ENCODE results near the gene KLB. TPM values are rescaled to one million over a fixed set of nuclear protein-coding genes. Genes with fewer than 3 reads are reported as not detected.
A peak's percentile ranks its signal among the peaks of the same experiment; 100 is the strongest.
"Not testable (repeated sequence)": the region's sequence is repeated elsewhere in the genome, so short reads cannot be mapped to it uniquely, and the experiment has no call there.

Gene KLB
- total RNA-seq, 2 donors from 2014 or later: 0.23 to 0.34 TPM

DNA sequence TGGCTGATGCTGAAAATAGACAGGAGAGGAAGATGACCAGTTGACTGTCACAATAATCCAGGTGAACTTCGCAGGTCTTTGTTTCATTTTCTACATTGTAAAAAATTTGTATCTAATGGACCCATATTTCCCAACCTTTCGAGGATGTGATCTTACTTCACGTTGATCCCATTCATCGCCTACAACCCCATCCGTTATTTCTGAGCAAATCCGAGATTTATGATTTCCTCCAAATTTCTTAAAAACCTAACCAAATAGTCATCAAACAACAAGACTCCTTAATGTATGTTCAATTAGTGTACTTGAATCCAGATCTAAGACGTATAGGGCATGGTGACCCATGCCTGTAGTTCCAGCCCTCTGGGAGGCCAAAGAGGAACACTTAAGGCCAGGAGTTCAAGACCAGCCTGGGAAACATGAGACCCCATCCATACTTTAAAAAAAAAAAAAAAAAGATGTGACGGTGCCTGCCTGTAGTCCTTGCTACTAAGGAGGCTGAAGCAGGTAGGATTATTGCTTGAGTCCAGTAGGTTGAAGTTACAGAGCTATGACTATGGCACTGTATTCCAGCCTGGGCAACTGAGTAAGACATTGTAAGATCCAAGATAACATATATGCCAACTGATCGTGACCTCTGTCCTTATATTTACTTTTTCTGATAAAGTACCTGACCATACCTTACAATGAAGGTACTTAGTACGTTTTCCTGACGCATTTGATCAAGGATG lies 46.3 kb downstream of the KLB start:
- Histone ChIP-seq H3K36me3 (peaks cover 5 to 10% of the 10 kb centered on the region in 2 donors), H3K9me3 (no peaks in the 10 kb centered on the region), H3K4me3 (no peak overlapping the region), H3K27me3 (replicated peaks; ENCODE audit: insufficient read depth) (no peaks in the 10 kb centered on the region), H3K27ac (no peak overlapping the region), H3K4me1 (replicated peaks) (peaks cover 6% of the 10 kb centered on the region)
- TF ChIP-seq POLR2AphosphoS5 (IDR thresholded peaks at IDR 0.05): no peak
- no peak for TF ChIP-seq POLR2A (IDR thresholded peaks at IDR 0.05)
- TF ChIP-seq, protein P1, sequence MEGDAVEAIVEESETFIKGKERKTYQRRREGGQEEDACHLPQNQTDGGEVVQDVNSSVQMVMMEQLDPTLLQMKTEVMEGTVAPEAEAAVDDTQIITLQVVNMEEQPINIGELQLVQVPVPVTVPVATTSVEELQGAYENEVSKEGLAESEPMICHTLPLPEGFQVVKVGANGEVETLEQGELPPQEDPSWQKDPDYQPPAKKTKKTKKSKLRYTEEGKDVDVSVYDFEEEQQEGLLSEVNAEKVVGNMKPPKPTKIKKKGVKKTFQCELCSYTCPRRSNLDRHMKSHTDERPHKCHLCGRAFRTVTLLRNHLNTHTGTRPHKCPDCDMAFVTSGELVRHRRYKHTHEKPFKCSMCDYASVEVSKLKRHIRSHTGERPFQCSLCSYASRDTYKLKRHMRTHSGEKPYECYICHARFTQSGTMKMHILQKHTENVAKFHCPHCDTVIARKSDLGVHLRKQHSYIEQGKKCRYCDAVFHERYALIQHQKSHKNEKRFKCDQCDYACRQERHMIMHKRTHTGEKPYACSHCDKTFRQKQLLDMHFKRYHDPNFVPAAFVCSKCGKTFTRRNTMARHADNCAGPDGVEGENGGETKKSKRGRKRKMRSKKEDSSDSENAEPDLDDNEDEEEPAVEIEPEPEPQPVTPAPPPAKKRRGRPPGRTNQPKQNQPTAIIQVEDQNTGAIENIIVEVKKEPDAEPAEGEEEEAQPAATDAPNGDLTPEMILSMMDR (IDR thresholded peaks at IDR 0.05): no peak
- WGBS: 85% methylated on average over 11 of the region's 11 CpGs
- intact Hi-C loops (cut with DNase I): loop anchor here (10.0 kb wide), 1 partner anchor 88 kb away; the partner anchor contains the start of gene RFC1
- no peak for DNase-seq (ENCODE audit: low spot score)

DNA sequence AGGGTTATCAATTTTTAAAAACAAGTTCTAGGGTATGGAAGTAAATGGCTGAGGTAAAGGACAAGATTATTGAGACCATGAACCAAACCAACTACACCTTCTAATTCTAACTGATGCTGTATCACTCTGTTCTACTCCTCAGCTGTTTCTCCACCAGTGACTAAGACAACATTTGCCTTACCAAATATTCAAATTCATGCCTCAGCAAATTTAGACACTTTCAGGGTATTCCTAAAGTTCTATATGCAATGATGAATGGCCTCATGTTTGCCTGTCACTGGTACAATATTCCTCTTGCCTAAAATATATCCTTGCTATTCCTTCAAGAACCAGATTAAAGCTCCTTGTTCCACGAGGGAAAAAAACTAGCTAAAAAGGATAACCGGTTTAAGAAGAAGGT lies 47.0 kb downstream of the KLB start:
- H3K27me3 ChIP-seq (replicated peaks; ENCODE audit: insufficient read depth): no peaks in the 10 kb centered on the region
- H3K27ac ChIP-seq: no peak overlapping the region
- peaks cover 6% of the 10 kb centered on the region for H3K4me1 ChIP-seq (replicated peaks)
- intact Hi-C loops (cut with DNase I): loop anchor here (10.0 kb wide), 1 partner anchor 89 kb away; the partner anchor contains the start of gene RFC1
- no peaks in the 10 kb centered on the region for H3K9me3 ChIP-seq
- no peak for DNase-seq (ENCODE audit: low spot score)
- no peak overlapping the region for H3K4me3 ChIP-seq
- TF ChIP-seq POLR2A (IDR thresholded peaks at IDR 0.05): no peak
- no peak for TF ChIP-seq POLR2AphosphoS5 (IDR thresholded peaks at IDR 0.05)
- TF ChIP-seq, protein P1 (IDR thresholded peaks at IDR 0.05): no peak
- H3K36me3 ChIP-seq: peaks cover 5 to 10% of the 10 kb centered on the region in 2 donors
- 76% methylated on average over 2 of the region's 2 CpGs for WGBS

DNA sequence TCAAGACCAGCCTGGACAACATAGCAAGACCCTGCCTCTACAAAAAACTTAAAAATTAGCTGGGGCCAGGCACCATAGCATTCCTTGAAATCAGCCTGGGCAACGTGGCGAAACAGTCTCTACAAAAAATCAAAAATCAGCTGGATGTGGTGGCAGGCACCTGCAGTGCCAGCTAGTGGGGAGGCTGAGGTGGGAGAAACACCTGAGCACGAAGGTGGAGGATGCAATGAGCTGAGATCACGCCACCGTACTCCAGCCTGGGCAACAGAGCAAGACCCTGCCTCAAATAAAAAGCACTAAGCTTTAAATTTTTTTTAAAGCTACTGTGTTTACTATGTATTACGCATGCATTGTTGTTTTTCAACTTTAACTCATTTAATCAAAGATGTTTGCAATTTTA lies 48.8 kb downstream of the KLB start:
- 94% methylated on average over 6 of the region's 6 CpGs for WGBS
- peaks cover 5 to 10% of the 10 kb centered on the region in 2 donors for H3K36me3 ChIP-seq
- H3K27ac ChIP-seq: no peak overlapping the region
- peaks cover 6% of the 10 kb centered on the region for H3K4me1 ChIP-seq (replicated peaks)
- no peaks in the 10 kb centered on the region for H3K9me3 ChIP-seq
- intact Hi-C loops (cut with DNase I): loop anchor here (5.0 to 10.0 kb wide), 2 partner anchors 91 to 602 kb away; partner anchors contain the start of genes N4BP2 and RFC1
- H3K4me3 ChIP-seq: no peak overlapping the region
- H3K27me3 ChIP-seq (replicated peaks; ENCODE audit: insufficient read depth): no peaks in the 10 kb centered on the region
- TF ChIP-seq, protein P1 (IDR thresholded peaks at IDR 0.05): no peak
- TF ChIP-seq POLR2A (IDR thresholded peaks at IDR 0.05) (no peak), POLR2AphosphoS5 (IDR thresholded peaks at IDR 0.05) (no peak)
- no peak for DNase-seq (ENCODE audit: low spot score)

DNA sequence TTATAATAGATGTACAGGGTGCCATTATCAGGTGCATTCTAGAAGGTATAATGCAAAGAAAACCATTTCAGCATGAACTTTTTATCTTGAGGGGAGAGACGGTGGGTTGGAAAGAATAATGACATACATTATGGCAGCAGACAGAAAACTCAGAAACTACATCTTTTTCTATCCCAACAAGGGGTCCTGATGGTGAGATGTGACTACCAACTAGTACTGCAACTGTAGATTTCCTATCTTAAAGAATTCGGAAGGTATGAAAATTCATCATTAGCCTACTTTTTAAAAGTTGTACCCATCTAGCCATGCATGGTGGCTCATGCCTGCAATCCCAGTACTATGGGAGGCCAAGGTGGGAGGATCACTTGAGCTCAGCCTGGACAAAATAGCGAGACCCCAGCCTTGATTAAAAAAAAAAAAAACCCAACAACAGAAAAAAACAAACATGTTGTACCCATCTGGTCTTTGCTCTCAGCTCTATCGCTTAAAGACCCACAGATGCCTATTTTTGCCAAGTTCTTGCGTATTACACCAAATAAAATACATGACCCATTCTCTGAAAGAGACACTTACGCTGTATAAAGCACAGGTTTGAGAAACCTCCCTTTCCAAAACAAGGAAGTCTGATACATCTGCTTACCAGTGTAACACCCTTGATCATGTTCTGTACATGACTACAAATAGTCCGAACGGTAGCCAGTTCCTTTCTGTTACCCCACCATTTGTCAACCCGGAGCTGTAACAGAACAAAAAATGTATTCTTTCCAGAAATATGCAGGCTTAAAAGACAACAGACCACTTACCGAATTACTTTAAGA lies 50.4 kb downstream of the KLB start:
- H3K4me1 ChIP-seq (replicated peaks): peaks cover 6% of the 10 kb centered on the region
- 70% methylated on average over 10 of the region's 10 CpGs for WGBS
- intact Hi-C loops (cut with DNase I): loop anchor here (5.0 to 10.0 kb wide), 2 partner anchors 92 to 600 kb away; partner anchors contain the start of genes N4BP2 and RFC1
- no peaks in the 10 kb centered on the region for H3K9me3 ChIP-seq
- peak overlapping the region in 1 of 2 donors; percentile 92 for H3K27ac ChIP-seq
- H3K36me3 ChIP-seq: peaks cover 5 to 10% of the 10 kb centered on the region in 2 donors
- DNase-seq (ENCODE audit: low spot score): no peak
- TF ChIP-seq, protein P1 (IDR thresholded peaks at IDR 0.05): no peak
- no peak for TF ChIP-seq POLR2AphosphoS5 (IDR thresholded peaks at IDR 0.05)
- no peak for TF ChIP-seq POLR2A (IDR thresholded peaks at IDR 0.05)
- peak overlapping the region; percentile 68 to 75 for H3K4me3 ChIP-seq
- H3K27me3 ChIP-seq (replicated peaks; ENCODE audit: insufficient read depth): no peaks in the 10 kb centered on the region

DNA sequence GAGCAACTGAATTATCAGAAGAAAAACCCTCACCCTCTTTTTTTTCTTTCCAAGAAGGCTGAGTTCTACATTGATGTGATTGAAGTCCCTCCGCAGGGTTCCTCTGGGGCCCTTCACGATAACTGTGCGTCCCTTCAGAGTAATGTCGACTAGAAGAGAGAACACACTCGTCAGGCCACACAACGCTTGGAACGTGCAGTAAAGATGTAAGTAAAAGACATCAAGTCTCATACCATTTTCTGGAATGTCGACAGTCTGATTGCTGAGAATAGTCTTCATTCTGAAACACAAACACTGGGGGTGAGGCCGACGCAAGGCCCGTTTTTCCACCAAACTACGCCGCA lies 51.4 kb downstream of the KLB start:
- H3K36me3 ChIP-seq: not testable (repeated sequence)

More for the DNA sequence above, 51.4 kb downstream of the KLB start:
- Histone ChIP-seq H3K4me3 (peak overlapping the region; percentile 68 to 75), H3K27ac (peak overlapping the region; percentile 92 to 94)
- DNase-seq (ENCODE audit: low spot score); H3K27me3 ChIP-seq (replicated peaks; ENCODE audit: insufficient read depth); H3K4me1 ChIP-seq (replicated peaks); H3K9me3 ChIP-seq: not testable (repeated sequence)
- intact Hi-C loops (cut with DNase I): loop anchor here (5.0 to 10.0 kb wide), 2 partner anchors 93 to 599 kb away; partner anchors contain the start of genes N4BP2 and RFC1
- WGBS: under 1% methylated on average over 13 of the region's 13 CpGs

Measured in prostate gland (tissue), 2 donors.